ENCODE data around the gene RADIL.

Gene RADIL

DNA sequence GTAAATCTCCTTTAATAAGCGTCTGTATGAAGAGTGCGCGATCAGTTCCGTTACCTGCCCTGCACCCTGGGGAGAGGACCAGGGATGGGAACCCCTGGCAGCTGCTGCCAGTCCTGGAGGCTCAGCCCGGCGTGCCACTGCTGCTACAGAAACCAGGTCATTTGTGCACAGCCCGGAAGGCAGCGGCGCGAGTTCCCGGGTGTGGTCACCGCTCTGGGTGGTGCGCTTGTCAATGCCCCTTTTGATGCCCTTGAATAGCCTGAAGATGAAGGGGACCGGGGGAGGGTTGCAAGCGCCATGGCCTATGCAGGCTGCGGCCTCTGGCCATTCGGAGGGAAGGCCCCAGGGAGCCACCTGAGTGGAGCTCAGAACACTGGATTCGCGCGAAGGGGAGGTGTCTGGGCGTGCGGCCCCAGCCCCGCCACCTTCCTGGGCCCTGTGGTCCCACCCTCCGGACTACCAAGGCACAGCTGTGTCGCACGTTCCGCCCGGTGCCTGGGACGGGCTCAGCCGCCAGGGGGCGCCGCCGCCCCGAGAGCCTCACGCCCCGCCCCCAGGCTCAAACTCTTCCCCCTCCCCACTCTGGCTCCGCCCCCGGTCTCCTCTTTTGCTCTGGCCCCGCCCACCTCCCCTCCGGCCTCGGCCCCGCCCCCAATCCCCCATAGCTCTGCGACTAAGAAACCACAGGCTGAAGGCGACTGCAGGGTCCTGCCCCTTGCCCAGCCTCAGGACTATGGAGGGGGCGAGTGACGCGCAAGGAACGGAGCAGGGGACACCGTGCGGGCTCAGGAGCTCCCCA is 91.6 kb downstream of the RADIL start:
- peak; percentile 88 for DNase-seq

DNA sequence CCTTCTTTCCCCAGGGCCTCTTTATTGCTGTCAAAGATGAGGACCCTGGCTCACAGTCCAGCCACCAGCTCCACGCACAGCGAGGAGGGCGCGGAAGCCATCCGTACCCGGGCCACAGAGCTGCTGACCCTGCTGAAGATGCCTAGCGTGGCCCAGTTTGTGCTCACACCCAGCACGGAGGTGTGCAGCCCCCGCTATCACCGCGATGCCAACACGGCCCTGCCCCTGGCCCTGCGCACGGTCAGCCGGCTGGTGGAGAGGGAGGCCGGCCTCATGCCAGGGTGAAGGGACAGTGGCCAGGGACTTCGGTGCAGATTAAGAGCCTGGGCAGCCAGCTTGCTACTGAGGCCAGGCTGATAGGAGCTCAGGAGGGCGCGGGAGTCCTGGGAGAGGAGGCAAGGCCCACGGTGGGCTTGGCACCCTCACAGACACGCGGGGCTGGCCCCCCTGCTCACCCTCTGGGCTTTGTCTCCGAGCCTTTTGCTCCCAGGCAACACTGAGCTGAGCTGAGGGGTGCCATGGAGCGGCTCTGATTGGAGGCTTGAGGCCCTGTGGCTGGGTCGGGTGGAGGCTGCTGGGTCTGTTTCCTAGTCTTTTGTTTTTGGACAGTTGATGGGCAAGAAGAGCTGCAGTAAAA is 92.3 kb downstream of the RADIL start:
- no peak for DNase-seq

DNA sequence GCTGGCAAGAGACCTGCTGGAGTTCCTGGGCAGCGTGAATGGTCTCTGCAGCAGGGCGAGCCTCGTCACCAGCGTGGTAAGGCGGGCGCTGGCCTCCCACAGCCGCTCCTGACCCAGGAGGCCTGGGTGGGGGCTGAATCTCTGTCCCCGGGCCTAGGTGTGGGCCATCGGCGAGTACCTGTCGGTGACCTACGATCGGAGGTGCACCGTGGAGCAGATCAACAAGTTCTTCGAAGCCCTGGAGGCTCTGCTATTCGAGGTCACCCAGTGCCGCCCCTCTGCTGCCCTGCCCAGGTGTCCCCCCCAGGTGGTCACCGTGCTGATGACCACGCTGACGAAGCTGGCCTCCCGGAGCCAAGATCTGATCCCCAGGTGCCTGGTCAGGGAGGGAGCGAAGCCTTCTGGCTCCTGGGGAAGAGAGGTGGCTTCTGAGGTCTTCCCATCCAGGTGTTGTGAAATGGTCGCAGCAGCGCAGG is 93.0 kb downstream of the RADIL start:
- DNase-seq, result no peak

DNA sequence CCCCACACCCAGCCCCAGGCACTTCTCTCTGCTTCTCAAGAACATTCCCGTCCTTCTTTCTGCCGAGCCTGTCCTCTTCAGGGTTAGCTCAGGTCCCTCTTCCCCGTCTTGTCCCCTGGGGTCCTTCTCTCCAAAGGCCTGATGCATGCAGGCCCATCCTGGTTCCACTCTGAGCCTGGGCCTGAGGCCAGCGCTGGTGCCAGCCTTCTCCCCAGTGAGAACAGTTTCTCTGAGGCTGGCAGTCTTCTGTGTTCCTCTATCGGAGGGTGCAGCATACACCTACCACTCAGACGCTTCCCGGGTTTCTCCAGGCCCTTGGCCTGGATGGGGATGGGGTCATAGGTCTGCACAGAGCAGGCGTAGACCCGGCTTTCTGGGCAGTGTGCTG is 93.4 kb downstream of the RADIL start:
- DNase-seq, result no peak

DNA sequence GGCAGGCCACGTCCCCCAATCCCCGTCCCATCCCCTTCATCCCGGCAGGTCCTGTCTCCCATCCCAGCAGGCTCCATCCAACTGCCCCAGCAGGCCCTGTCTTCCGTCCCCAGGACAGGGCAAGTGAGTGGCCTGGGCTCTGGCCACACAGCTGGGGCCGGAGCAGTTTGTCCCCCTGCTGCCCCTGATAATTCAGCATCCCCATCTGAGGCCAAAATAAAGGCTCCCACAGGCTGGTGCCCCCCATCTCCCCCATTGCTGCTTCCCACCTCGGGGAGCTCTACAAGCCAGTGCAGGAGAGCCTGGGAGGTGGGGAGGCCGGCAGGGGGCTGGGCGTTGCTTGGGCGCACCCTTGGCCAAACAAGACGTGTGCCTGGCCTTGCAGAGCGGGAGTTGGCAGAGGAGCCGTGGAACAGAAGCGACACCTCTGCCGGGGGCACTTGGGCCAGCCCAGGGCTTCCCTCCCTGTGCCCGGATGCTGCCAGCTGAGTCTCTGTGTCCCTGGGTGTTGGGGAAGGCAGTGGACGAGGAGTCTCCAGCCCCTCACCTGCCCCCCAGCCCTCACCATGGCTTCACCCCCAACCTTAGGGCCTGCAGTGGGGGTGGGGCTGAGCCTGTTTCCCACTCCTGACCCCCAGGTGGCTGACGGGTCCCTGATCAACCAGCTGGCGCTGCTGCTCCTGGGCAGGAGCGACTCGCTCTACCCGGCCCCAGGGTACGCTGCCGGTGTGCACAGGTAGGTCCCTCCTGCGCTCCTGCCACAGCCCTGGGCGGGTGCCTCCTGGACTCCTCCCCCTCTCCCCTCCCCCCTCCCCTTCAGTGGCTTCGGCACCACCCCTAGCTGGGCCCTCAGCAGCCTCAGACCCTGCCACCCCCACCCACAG is 94.1 kb downstream of the RADIL start:
- DNase-seq, result no peak

DNA sequence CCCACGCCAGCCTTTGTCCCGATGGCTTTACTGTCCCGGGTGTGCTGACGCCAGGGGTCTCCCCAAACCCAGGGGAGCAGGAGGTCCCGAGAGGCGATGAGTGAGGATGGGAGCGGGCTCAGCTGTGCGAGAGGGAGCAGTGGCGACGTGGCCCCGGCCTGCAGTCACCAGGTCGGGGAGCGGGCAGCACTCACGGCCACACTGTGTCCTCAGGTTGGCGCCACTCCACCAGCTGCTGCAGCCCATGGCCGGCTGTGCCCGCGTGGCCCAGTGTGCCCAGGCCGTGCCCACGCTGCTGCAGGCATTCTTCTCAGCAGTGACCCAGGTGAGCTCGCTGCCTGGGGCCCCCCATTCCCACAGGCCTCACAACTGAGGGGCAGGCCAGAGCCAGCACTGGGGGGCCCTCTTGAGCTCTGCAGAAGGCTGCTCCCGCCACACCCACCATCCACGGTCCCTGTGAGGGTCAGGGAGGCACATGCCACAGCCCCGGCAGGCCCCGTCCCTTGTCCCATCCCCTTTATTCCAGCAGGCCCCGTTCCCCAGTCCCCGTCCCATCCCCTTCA is 94.8 kb downstream of the RADIL start:
- no peak for DNase-seq

DNA sequence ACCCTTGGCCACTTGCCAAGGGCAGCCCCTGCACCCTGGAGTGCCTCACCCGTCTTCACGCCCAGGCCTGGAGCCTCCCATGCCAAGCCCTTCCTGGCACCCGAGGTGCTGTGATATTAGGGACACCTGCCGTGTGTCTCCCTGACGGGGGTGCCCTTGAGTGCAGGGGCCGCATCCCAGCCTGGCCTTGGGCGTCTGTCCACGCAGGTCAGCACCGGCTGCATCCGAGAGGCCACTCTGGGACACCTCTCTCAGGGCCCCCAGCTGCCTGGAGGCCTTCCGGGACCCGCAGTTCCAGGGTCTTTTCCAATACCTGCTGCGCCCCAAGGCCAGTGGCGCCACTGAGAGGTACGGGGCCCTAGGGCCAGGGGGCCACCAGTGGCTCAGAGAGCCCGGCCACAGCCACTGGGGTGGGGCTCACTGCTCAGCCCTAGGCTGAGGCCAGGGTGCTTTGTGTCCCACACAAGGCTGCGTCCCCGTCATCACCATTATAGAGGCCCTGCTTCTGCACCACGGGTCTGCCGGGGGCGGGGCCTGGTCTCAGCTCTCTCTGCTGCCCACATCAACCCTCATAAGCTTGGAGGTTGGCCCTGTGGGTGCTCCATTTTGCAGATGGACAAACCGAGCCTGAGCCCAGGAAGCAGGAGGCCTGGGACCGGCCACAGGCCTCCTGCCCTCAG is 95.4 kb downstream of the RADIL start:
- DNase-seq, result no peak

DNA sequence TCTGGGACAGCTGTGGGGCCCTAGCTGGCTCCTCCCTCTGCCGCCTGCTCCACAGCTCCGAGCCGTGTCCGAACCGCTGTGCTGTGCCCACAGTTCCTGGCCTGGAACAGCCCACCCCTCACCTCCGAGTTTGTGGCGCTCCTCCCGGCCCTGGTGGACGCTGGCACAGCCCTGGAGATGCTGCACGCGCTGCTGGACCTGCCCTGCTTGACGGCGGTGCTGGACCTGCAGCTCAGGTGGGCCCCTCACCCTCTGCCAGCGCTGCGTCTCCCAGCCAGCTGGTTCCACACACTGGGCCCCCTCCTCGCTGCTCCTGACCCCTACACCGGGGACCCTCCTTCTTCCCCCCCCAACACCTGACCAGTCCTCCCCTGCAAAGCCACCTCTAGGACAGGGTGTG is 96.0 kb downstream of the RADIL start:
- no peak for DNase-seq

DNA sequence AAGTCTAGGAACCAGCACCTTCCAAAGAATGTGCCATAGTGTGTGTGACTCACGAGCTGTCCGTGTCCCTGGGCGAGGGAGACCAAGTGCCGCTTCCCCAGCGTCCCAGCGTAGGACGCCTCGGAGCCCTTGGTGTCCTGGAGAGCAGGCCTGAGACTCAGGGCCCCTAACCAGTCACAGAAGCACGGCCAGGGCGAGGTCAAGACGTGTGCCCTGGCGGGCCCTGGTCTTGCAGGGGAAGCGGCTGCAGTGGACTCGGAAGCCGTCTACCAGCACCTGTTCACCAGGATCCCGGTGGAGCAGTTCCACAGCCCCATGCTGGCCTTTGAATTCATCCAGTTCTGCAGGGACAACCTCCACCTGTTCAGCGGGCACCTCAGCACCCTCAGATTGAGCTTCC is 97.5 kb downstream of the RADIL start:
- DNase-seq, result no peak

DNA sequence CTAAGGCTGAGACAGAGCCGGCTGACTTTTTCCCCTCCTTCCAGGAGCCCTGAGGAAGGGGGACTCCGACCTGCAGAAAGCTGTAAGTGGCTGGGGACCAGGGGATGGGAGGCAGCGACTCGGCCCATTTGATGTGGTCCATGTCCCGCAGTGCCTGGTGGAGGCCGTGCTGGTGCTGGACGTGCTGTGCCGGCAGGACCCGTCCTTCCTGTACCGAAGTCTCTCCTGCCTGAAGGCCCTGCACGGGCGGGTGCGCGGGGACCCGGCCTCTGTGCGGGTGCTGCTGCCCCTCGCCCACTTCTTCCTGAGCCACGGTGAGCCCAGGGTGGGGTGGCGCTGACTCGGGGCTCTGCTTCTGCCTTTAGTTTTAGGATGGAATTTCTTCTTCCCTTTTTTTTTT is 98.1 kb downstream of the RADIL start:
- DNase-seq, result no peak

DNA sequence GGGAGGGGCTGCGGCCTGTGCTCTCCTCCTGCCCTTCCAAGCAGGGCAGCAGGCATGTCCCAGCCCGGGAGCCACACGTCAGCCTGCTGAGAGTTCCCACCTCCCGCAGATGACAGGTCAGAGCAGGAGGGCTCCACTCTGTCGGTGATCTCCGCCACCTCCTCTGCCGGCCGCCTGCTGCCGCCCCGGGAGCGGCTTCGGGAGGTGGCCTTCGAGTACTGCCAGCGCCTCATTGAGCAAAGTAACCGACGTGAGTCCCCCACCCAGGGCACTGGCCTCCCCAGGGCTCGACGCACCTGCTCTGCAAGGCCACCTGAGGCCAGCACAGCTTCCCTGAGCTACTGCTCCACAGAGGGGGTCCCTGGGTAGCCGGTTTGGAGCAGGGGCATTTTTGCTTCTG is 98.7 kb downstream of the RADIL start:
- no peak for DNase-seq

DNA sequence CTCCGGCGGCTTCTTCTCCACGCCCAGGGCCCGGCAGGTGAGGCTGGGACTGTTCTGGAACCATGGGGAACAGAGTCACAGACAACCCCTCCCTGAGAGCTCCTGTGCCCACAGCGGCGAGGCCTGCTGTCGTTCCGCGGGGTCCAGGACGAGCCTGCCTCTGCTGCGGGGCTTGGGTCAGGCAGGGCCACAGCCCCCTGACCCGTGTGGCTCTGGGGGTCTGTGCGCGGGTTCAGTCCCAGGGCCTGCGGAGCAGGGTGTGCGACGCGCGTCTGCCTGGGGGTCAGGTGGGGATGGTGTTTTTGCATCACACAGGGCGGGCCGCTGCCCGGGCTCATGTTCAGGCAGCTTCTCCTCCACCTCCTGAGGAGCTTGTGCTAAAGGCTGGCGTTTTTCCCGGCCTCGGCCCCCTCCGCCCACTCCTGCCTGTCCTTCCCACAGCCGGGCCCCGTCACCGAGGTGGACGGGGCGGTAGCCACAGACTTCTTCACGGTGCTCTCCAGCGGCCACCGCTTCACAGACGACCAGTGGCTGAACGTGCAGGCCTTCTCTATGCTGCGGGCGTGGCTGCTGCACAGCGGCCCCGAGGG is 99.7 kb downstream of the RADIL start:
- no peak for DNase-seq

DNA sequence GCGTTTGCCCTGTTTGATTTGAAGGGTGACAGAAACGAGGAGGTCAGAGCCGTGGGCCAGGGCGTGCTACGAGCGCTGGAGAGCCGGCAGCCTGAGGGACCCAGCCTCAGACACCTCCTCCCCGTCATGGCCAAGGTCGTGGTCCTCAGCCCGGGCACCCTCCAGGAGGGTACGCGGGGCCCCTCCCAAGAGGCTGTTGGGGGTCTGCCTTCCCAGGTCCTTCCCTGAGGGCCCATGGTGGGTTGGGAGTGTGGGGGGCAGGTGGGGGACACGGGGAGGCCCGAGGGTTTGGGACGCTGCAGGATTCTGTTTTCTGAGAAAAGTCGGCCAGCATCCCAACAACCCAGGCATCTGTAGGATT is 100.2 kb downstream of the RADIL start:
- no peak for DNase-seq

DNA sequence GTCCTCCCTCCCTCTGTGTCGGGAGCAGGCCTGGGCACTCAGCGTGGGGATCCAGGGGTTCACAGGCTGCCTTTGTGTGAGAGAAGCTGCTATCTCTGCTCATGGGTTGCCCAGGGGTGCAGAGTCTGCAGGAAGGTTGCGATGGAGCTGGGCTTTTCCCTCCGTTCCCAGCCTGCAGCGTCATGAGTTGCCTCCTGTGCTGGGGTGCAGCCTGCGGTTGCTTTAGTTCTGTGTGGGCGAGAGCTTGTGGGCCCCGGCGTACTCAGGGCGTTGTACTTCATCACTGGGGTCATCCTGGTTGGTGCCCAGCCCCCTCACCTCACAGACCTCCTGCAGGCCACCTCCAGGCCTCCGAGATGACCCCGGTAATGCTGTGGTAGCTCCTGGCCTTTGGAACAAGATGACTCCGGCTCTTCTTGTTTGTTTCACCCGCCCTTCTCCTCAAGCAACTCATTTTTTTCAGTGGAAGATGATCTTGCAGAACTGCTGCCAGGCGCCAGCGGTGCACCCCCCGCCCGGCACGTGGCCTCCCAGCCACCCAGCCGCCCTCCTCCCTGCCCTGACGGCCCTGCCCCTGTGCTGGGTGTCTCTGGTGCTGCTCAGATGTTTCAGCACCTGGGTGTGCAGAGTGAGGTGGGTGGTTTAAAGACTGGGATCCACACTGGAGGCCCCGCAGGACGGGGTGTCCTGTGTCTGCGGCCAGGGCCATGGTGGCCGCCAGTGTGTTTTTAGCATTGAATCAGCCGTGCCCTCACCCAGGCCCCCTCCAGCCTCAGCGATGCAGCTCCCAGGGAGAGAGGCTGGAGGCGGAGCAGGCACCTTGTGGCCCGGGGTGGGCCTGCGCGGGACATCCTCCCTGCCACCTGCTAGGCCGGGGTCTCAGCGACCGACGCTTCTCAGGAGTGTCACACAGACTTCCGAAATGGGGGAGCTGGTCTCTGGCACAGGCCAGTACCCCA is 100.9 kb downstream of the RADIL start:
- DNase-seq, result no peak

DNA sequence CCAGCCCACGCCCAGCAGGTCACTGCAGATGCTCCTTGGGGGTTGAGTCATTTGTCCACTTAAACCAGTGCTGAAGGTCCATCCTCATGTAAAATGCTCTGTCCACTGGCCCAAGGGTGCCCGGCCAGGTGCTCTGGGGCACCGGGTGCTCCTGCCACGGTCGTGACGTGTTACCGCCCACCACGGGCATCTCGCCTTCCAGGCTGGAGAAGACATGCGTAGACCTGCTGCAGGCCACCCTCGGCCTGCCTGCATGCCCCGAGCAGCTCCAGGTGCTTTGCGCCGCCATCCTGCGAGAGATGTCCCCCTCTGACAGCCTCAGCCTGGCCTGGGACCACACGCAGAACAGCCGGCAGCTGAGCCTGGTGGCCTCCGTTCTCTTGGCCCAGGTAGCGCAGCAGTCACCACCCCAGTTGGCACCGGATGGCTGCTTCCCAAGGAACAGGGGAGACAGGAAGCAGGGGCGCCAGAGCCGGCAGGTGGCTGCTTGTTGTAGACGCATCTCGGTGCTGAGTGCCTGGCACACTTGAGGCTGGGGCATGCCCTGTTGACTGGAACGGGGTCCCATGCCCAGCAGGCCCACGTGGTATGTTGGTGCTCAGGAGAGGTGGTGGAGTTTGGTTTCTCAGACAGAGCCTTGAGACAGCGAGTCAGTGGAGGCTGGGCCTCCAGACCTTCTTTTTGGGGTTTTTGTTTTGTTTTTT is 102.0 kb downstream of the RADIL start:
- no peak for DNase-seq

DNA sequence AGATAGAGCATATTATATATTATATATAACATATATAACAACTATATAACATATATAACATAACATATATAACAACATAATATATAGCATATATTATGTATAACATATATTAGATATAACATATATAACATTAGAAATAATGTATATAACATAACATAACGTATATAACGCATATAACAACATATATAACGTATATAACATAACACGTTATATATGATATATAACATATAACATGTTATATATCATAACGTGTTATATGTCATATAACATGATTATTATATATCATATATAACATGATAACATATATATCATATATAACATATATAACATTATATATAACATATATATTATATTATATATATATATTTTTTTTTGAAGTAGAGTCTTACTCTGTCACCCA is 104.4 kb downstream of the RADIL start:
- no peak for DNase-seq

DNA sequence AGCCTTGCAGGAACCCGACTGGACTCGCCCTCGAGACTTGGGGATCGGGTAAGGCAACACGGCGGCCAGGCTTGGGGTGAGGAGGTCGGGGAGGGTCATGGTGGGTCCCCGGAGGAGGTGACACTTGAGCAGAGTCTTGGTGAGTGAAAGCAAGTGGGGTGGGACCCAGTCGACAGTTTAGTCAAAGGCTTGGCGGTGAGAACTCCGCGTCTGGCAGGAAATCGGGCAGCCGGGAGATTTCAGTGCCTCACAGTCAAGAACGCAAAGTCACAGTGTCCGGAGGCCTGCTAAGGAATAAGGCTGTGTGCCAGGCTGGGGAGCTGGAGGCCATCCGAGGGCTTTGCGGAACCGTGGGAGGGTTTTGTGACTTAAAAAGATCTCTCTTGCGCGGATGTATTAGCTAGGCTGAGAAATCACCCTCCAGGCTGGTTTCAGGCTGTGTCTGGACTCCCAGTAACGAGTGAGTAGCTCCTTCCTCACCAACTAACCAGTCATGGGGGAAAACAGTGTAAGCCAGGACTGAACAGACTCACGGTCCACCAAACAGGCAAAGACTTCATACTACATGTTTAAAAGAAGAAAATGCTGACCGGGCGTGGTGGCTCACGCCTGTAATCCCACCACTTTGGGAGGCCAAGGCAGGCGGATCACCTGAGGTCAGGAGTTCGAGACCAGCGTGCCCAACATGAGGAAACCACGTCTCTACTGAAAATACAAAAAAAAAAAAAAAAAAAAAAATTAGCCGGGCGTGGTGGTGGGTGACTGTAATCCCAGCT is 107.5 kb downstream of the RADIL start:
- no peak for DNase-seq

DNA sequence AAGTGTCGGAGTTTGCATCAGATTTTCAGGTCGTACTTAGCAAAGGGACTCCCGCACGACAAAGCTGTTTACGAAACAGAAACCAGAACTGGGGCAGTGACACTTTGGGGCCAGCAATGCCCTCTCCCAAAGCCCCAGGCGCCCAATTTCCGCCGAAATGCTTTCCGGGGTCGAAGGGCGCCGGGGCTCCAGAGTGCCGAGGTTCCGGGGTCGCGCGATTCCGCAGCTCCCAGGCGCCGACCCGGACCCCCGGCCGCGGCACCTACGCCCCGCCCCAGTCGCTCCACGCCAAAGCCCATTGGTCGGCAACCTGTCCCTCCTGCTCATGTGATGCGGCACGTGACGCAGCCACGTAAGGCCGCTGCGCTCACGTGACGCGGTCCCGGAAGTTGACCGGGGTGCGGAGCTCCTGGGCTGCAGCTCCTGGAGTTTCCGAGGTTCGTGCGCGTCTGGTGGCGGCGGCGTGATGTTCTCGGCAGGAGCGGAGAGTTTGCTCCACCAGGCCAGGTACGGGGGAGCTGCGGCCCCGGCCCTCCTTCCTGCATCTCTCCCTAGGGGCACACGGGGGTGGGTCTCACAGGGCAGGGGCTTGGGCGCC is 108.2 kb downstream of the RADIL start, which contains the start of gene AP5Z1:
Gene AP5Z1 (plus strand): TSS at position 374 of the 598 bp plus-strand sequence. CDS start 93 bp downstream, at position 467.
- DNase-seq, result peak; percentile 94

DNA sequence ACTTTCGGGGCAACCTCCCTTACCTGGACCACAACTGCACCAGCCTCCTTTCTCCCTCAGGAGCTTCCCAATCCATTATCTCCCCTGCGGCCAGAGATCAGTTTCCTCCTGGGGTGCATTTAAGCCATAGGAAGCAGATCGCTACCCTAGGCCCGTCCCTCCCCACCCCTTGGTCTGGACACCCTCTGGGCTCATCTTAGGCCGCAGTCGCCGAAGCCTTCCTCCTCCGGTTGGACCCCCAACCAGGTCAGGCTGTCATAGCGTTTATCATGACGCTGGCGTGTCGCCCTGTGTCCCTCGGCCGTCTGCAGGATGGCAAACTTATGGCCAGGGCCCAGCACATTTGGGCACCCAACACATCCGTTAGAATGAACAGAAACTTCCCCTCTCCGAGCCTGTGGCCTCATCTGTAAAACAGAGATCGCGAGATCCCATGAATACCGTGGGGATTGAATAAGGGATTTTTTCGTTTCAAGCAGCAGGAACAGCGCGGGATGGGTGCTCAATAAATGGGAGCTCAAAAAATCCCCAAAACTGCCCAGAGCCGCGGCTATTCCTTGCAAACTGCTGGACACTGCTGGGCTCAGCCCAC is 108.8 kb downstream of the RADIL start:
- DNase-seq, result no peak

Measured in activated T-cell treated with anti-CD3 and anti-CD28 coated beads, Interleukin-2, amount 50 U/mL, for 1 hour (primary cell).